WTC11 (cell line): ENCODE measurements around the gene PSME4. TPM values are rescaled to one million over a fixed set of nuclear protein-coding genes. Genes with fewer than 3 reads are reported as not detected.

Source experiments
- ATAC-seq: fragments of 200-7000 bp; cut with Tn5 transposase; 2 replicates; pipeline ENCODE4 v1.10.0; 2021; ENCODE audit warnings: mild to moderate bottlenecking, moderate library complexity
- CTCF ChIA-PET: fragments of 300-600 bp; sonication (Branson Sonifier 250); formaldehyde crosslinking; loops from one replicate; lab custom pipeline; 2021; ENCODE audit warnings: antibody characterized with exemption; lab: Charles Lee
- POLR2A ChIA-PET: fragments of 350-600 bp; sonication (Branson Sonifier 250); formaldehyde crosslinking; loops from one replicate; lab custom pipeline; 2021; ENCODE audit warnings: antibody characterized with exemption; lab: Charles Lee
- DNase-seq: peaks from one replicate; pipeline ENCODE4 v3.0.0; 2021; ENCODE audit warnings: low spot score
- H3K27ac Mint-ChIP-seq: 2 replicates; pipeline ENCODE4 v1.8.0; 2021; ENCODE audit warnings: mixed read lengths
- H3K27me3 Mint-ChIP-seq: 2 replicates; pipeline ENCODE4 v1.8.0; 2021; ENCODE audit warnings: low read depth, mild to moderate bottlenecking, moderate library complexity, mixed read lengths
- H3K36me3 Mint-ChIP-seq: 2 replicates; pipeline ENCODE4 v1.8.0; 2021; ENCODE audit warnings: mixed read lengths
- H3K4me1 Mint-ChIP-seq: 2 replicates; pipeline ENCODE4 v1.8.0; 2022; ENCODE audit warnings: mixed read lengths
- H3K4me3 Mint-ChIP-seq: 2 replicates; pipeline ENCODE4 v1.8.0; 2021; ENCODE audit warnings: mild to moderate bottlenecking, moderate library complexity, mixed read lengths
- H3K9me3 Mint-ChIP-seq: 2 replicates; pipeline ENCODE4 v1.8.0; 2021; ENCODE audit warnings: mixed read lengths
- ATF1 ChIP-seq: sonication (generic); formaldehyde crosslinking; IDR thresholded peaks from 2 replicates; pipeline ENCODE4 v1.8.1; 2023; ENCODE audit warnings: mild to moderate bottlenecking, moderate library complexity, missing genetic modification reagents
- ELF4 ChIP-seq: sonication (generic); formaldehyde crosslinking; IDR thresholded peaks from 2 replicates; pipeline ENCODE4 v1.8.1; 2022; ENCODE audit warnings: low read depth, mild to moderate bottlenecking, moderate library complexity, missing genetic modification reagents
- EMX1 ChIP-seq: fragments of 250-450 bp; sonication (Bioruptor Pico); IDR thresholded peaks from 2 replicates; pipeline ENCODE4 v1.8.0; 2021; ENCODE audit warnings: mild to moderate bottlenecking
- FOXP1 ChIP-seq: sonication (generic); formaldehyde crosslinking; IDR thresholded peaks from 2 replicates; pipeline ENCODE4 v1.8.0; 2022; ENCODE audit warnings: missing genetic modification reagents, mild to moderate bottlenecking, moderate library complexity, borderline replicate concordance
- MYBL2 ChIP-seq: sonication (generic); formaldehyde crosslinking; IDR thresholded peaks from 2 replicates; pipeline ENCODE4 v1.8.1; 2023; ENCODE audit warnings: mild to moderate bottlenecking, moderate library complexity, missing genetic modification reagents
- NR1H2 ChIP-seq: sonication (generic); formaldehyde crosslinking; IDR thresholded peaks from 2 replicates; pipeline ENCODE4 v1.9.0; 2021; ENCODE audit warnings: mild to moderate bottlenecking, moderate library complexity, missing genetic modification reagents
- NR3C1 ChIP-seq: sonication (generic); formaldehyde crosslinking; conservative IDR thresholded peaks from 2 replicates; pipeline ENCODE4 v1.8.1; 2023; ENCODE audit warnings: low read depth, mild to moderate bottlenecking, missing genetic modification reagents
- PREB ChIP-seq: sonication (generic); formaldehyde crosslinking; IDR thresholded peaks from 2 replicates; pipeline ENCODE4 v1.8.1; 2022; ENCODE audit warnings: mild to moderate bottlenecking, missing genetic modification reagents, moderate library complexity, borderline replicate concordance
- RELA ChIP-seq: sonication (generic); formaldehyde crosslinking; IDR thresholded peaks from 2 replicates; pipeline ENCODE4 v1.8.1; 2022; ENCODE audit warnings: missing genetic modification reagents, mild to moderate bottlenecking, borderline replicate concordance
- ZNF416 ChIP-seq: fragments of 250-450 bp; sonication (Bioruptor Pico); IDR thresholded peaks from 2 replicates; pipeline ENCODE4 v1.9.0; 2021; ENCODE audit warnings: mild to moderate bottlenecking, inconsistent platforms
- ZNF423 ChIP-seq: fragments of 250-450 bp; sonication (Bioruptor Pico); IDR thresholded peaks from 2 replicates; pipeline ENCODE4 v2.1.2; 2022; ENCODE audit warnings: mild to moderate bottlenecking, moderate library complexity
- ZNF425 ChIP-seq: fragments of 250-450 bp; sonication (Bioruptor Pico); conservative IDR thresholded peaks from 2 replicates; pipeline ENCODE4 v1.9.0; 2021; ENCODE audit warnings: mild to moderate bottlenecking
- total RNA-seq: library from RNA; stranded (reverse); gene quantifications from 3 replicates; pipeline ENCODE4 v1.2.3, GENCODE V29; 2021
- TF ChIP-seq, protein P1 (sequence below): sonication (generic); formaldehyde crosslinking; IDR thresholded peaks from 2 replicates; pipeline ENCODE4 v1.8.0; 2023; ENCODE audit warnings: missing genetic modification reagents
- TF ChIP-seq, protein P2 (sequence below): sonication (generic); formaldehyde crosslinking; IDR thresholded peaks from 2 replicates; pipeline ENCODE4 v1.8.0; 2022; ENCODE audit warnings: mild to moderate bottlenecking, missing genetic modification reagents
- TF ChIP-seq, protein P3 (sequence below): sonication (generic); formaldehyde crosslinking; IDR thresholded peaks from 2 replicates; pipeline ENCODE4 v1.8.1; 2022; ENCODE audit warnings: missing genetic modification reagents, borderline replicate concordance
- TF ChIP-seq, protein P4 (sequence below): sonication (generic); formaldehyde crosslinking; IDR thresholded peaks from 2 replicates; pipeline ENCODE4 v1.8.0; 2022; ENCODE audit warnings: mild to moderate bottlenecking, missing genetic modification reagents
- TF ChIP-seq, protein P5 (sequence below): sonication (generic); formaldehyde crosslinking; IDR thresholded peaks from 2 replicates; pipeline ENCODE4 v1.8.1; 2022; ENCODE audit warnings: low read depth, missing genetic modification reagents, borderline replicate concordance
- TF ChIP-seq, protein P6 (sequence below): sonication (generic); formaldehyde crosslinking; IDR thresholded peaks from 2 replicates; pipeline ENCODE4 v1.8.0; 2023; ENCODE audit warnings: mild to moderate bottlenecking, missing genetic modification reagents

PSME4 gene
- total RNA-seq, 1 experiment from 2014 or later, result 91.9 TPM

DNA sequence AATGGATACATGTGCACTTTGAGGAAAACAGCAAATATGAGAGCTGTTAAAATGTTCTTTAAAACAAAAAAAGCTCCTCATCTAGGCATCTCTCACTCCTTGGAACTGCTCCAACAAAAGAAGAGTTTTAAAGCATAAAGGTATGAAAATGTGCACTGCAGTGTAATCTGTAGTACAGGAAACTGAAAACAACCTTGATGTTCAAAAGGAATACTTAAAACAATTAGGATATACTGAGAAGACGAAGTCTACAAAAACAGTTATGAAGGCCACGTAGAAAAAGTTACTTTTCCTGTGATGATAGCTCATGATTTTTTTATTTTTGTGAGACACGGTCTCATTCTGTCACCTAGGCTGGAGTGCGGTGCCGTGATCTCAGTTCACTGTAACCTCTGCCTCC, 109.0 kb downstream of the PSME4 start (continued):
- TF ChIP-seq PREB (CRISPR knock-in tag), result no peak

- ChIA-PET POLR2A (interaction anchor here (0.6 kb wide), 1 partner anchor 260 kb away, joined by 3 read pairs; no protein-coding TSS in a partner anchor), CTCF (interaction anchor here (0.9 to 1.9 kb wide), 2 partner anchors 20 to 91 kb away, joined by 4 to 5 read pairs; no protein-coding TSS in a partner anchor)
- Mint-ChIP-seq H3K4me1 (peaks cover 21% of the 10 kb centered on the region), H3K36me3 (no peaks in the 10 kb centered on the region), H3K27ac (no peak within 1 kb of the TSS), H3K9me3 (no peaks in the 10 kb centered on the region), H3K27me3 (no peaks in the 10 kb centered on the region), H3K4me3 (peak within 1 kb of the TSS; percentile 67)
- DNase-seq (peak; percentile 71), ATAC-seq (peak; percentile 85)
- TF ChIP-seq EMX1 (CRISPR knock-in tag), result peak; percentile 65; the same call in 1 of the 2 replicates
- TF ChIP-seq, protein P1, sequence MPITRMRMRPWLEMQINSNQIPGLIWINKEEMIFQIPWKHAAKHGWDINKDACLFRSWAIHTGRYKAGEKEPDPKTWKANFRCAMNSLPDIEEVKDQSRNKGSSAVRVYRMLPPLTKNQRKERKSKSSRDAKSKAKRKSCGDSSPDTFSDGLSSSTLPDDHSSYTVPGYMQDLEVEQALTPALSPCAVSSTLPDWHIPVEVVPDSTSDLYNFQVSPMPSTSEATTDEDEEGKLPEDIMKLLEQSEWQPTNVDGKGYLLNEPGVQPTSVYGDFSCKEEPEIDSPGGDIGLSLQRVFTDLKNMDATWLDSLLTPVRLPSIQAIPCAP, result 0 out of 2 replicates have a peak, but pooled peaks have one; percentile 10
- no peak for TF ChIP-seq NR3C1 (CRISPR knock-in tag)
- TF ChIP-seq RELA (CRISPR knock-in tag), result no peak
- peak; percentile 53; the same call in 1 of the 2 replicates for TF ChIP-seq ZNF423 (CRISPR knock-in tag)
- TF ChIP-seq ZNF416, result no peak
- TF ChIP-seq ZNF425 (CRISPR knock-in tag), result no peak
- TF ChIP-seq, protein P2, sequence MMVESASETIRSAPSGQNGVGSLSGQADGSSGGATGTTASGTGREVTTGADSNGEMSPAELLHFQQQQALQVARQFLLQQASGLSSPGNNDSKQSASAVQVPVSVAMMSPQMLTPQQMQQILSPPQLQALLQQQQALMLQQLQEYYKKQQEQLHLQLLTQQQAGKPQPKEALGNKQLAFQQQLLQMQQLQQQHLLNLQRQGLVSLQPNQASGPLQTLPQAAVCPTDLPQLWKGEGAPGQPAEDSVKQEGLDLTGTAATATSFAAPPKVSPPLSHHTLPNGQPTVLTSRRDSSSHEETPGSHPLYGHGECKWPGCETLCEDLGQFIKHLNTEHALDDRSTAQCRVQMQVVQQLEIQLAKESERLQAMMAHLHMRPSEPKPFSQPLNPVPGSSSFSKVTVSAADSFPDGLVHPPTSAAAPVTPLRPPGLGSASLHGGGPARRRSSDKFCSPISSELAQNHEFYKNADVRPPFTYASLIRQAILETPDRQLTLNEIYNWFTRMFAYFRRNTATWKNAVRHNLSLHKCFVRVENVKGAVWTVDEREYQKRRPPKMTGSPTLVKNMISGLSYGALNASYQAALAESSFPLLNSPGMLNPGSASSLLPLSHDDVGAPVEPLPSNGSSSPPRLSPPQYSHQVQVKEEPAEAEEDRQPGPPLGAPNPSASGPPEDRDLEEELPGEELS (CRISPR knock-in tag), result no peak
- TF ChIP-seq, protein P3, sequence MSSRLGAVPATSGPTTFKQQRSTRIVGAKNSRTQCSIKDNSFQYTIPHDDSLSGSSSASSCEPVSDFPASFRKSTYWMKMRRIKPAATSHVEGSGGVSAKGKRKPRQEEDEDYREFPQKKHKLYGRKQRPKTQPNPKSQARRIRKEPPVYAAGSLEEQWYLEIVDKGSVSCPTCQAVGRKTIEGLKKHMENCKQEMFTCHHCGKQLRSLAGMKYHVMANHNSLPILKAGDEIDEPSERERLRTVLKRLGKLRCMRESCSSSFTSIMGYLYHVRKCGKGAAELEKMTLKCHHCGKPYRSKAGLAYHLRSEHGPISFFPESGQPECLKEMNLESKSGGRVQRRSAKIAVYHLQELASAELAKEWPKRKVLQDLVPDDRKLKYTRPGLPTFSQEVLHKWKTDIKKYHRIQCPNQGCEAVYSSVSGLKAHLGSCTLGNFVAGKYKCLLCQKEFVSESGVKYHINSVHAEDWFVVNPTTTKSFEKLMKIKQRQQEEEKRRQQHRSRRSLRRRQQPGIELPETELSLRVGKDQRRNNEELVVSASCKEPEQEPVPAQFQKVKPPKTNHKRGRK (CRISPR knock-in tag), result no peak
- TF ChIP-seq MYBL2 (CRISPR knock-in tag), result no peak
- TF ChIP-seq FOXP1 (CRISPR knock-in tag), result peak; percentile 41; the same call in 1 of the 2 replicates
- TF ChIP-seq ELF4 (CRISPR knock-in tag), result no peak
- TF ChIP-seq, protein P4, sequence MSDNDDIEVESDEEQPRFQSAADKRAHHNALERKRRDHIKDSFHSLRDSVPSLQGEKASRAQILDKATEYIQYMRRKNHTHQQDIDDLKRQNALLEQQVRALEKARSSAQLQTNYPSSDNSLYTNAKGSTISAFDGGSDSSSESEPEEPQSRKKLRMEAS (CRISPR knock-in tag), result no peak; the same call in 1 of the 2 replicates
- TF ChIP-seq NR1H2 (CRISPR knock-in tag), result no peak
- TF ChIP-seq, protein P5, sequence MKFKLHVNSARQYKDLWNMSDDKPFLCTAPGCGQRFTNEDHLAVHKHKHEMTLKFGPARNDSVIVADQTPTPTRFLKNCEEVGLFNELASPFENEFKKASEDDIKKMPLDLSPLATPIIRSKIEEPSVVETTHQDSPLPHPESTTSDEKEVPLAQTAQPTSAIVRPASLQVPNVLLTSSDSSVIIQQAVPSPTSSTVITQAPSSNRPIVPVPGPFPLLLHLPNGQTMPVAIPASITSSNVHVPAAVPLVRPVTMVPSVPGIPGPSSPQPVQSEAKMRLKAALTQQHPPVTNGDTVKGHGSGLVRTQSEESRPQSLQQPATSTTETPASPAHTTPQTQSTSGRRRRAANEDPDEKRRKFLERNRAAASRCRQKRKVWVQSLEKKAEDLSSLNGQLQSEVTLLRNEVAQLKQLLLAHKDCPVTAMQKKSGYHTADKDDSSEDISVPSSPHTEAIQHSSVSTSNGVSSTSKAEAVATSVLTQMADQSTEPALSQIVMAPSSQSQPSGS (CRISPR knock-in tag), result no peak
- TF ChIP-seq ATF1, result peak; percentile 71; the same call in 1 of the 2 replicates
- TF ChIP-seq, protein P6, sequence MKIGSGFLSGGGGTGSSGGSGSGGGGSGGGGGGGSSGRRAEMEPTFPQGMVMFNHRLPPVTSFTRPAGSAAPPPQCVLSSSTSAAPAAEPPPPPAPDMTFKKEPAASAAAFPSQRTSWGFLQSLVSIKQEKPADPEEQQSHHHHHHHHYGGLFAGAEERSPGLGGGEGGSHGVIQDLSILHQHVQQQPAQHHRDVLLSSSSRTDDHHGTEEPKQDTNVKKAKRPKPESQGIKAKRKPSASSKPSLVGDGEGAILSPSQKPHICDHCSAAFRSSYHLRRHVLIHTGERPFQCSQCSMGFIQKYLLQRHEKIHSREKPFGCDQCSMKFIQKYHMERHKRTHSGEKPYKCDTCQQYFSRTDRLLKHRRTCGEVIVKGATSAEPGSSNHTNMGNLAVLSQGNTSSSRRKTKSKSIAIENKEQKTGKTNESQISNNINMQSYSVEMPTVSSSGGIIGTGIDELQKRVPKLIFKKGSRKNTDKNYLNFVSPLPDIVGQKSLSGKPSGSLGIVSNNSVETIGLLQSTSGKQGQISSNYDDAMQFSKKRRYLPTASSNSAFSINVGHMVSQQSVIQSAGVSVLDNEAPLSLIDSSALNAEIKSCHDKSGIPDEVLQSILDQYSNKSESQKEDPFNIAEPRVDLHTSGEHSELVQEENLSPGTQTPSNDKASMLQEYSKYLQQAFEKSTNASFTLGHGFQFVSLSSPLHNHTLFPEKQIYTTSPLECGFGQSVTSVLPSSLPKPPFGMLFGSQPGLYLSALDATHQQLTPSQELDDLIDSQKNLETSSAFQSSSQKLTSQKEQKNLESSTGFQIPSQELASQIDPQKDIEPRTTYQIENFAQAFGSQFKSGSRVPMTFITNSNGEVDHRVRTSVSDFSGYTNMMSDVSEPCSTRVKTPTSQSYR (CRISPR knock-in tag), result no peak
These were observed 111.3 kb downstream of the PSME4 start, which contains the start of gene GPR75 for GRCh38 chr2:53859206-53860181. Gene GPR75 (minus strand): TSS chr2:53859967. CDS start chr2:53854756, 5,211 bp downstream.
